G401 (cell line): Measurements from ENCODE around the gene SMIM29. TPM values are rescaled to one million over a fixed set of nuclear protein-coding genes. Genes with fewer than 3 reads are reported as not detected.
"Not testable (repeated sequence)": the region's sequence is repeated elsewhere in the genome, so short reads cannot be mapped to it uniquely, and the experiment has no call there.

Experiments used
- DNase-seq: peaks from one replicate; pipeline ENCODE4 v3.0.0-alpha.2; 2015; ENCODE audit warnings: low spot score
- in situ Hi-C: cut with HindIII; loops from 2 replicates; pipeline ENCODE4 v1.10.0; 2016; ENCODE audit warnings: low sequenced_read_pairs, mixed read lengths
- total RNA-seq: library from RNA; depleted of rRNA; stranded (reverse); fragments of >200 nt; shearing (Covaris generic); gene quantifications from 2 replicates; pipeline ENCODE4 v1.2.3, GENCODE V29; 2014

Gene SMIM29
- total RNA-seq, 1 experiment from 2014 or later = 17.2 TPM

DNA sequence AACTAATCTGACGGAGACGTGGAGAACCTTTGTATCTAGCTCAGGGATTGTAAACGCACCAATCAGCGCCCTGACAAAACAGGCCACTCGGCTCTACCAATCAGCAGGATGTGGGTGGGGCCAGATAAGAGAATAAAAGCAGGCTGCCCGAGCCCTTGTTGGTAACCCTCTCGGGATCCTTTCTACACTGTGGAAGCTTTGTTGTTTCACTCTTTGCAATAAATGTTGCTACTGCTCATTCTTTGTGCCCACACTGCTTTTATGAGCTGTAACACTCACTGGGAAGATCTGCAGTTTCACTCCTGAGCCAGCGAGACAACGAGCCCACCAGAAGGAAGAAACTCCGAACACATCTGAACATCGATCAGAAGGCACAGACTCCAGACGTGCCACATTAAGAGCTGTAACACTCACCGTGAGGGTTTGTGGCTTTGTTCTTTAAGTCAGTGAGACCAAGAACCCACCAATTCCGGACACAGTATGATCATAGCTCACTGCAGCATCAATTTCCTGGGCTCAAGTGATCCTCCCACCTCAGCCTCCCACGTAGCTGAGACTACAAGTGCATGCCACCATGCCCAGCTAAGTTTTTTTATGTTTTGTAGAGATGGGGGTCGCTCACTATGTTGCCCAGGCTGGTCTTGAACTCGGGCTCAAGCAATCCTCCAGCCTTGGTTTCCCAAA is 21.0 kb upstream of the SMIM29 start:
- DNase-seq, in situ Hi-C loops: not testable (repeated sequence)

DNA sequence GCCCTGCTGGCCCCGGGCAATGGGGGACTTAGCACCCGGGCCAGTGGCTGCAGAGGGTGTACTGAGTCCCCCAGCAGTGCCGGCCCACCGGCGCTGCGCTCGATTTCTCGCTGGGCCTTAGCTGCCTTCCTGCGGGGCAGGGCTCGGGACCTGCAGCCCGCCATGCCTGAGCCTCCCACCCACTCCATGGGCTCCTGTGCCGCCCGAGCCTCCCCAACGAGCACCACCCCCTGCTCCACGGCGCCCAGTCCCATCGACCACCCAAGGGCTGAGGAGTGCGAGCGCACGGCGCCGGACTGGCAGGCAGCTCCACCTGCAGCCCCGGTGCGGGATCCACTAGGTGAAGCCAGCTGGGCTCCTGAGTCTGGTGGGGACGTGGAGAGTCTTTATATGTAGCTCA is 20.3 kb upstream of the SMIM29 start:
- in situ Hi-C loops, DNase-seq: not testable (repeated sequence)

DNA sequence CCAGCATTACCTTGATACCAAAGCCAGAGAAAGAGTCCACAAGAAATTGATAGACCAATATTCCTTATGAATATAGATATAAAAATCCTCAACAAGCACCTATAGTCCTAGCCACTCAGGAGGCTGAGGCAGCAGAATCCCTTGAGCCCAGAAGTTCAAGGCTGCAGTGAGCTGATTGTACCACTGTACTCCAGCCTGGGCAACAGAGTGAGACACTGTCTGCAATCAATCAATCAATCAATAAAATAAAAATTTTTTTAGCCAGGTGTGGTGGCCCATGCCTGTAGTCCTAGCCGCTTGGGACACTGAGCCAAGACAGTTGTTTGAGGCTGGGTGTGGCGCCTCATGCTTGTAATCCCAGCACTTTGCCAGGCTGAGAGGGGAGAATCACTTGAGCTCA is 18.9 kb upstream of the SMIM29 start:
- no peak for DNase-seq
- in situ Hi-C loops = no loop called here

DNA sequence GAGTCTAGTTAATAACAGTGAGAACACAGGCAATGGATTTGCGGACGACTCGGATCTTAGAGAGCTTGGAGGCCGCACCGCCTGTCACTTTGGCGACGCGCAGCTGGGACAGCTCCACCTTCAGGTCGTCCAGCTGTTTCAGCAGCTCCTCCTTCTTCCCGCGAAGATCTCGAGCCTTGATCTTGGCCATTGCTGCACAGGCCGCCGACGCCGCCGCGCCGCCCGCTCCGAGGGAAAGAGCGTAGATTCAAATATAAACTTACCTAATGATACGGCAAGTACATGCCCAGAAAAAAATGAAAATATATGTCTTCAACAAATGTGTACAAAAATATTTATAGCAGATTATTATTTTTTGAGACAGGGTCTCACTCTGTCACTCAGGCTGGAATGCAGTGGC is 14.7 kb upstream of the SMIM29 start:
- DNase-seq, in situ Hi-C loops: not testable (repeated sequence)

DNA sequence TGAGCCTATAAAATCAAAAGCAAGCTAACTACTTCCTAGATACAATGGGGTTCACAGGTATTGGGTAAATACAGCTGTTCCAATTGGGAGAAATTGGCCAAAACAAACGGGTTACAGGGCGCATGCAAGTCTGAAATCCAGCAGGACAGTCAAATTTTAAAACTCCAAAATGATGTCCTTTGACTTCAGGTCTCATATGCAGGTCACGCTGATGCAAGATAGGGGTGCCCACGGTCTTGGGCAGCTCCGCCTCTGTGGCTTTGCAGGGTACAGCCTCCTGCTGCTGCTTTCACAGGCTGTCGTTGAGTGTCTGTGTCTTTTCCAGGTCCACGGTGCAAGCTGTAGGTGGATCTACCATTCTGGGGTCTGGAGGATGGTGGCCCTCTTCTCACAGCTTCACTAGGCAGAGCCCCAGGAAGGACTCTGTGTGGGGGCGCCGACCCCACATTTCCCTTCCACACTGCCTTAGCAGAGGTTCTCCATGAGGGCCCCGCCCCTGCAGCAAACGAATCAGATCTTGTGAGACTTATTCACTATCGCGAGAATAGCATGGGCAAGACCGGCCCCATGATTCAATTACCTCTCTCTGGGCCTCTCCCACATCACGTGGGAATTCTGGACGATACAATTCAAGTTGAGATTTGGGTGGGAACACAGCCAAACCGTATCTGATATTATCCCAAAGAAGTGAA is 11.9 kb upstream of the SMIM29 start:
- DNase-seq = no peak
- in situ Hi-C loops = no loop called here

DNA sequence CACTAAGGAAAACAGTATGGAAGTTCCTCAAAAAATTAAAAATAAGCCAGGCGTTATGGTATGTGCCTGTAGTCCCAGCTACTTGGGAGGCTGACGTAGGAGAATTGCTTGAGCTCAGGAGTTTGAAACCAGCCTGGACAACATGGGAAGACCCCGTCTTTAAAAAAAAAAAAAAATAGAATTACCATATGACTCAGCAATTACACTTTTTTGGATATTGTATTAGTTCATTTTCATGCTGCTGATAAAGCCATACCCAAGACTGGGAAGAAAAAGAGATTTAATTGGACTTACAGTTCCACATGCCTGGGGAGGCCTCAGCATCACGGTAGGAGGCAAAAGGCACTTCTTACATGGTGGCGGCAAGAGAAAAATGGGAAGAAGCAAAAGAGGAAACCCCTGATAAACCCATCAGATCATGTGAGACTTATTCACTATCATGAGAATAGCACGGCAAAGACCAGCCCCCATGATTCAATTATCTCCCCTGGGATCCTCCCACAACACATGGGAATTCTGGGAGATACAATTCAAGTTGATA is 10.8 kb upstream of the SMIM29 start:
- in situ Hi-C loops = no loop called here
- DNase-seq = no peak

DNA sequence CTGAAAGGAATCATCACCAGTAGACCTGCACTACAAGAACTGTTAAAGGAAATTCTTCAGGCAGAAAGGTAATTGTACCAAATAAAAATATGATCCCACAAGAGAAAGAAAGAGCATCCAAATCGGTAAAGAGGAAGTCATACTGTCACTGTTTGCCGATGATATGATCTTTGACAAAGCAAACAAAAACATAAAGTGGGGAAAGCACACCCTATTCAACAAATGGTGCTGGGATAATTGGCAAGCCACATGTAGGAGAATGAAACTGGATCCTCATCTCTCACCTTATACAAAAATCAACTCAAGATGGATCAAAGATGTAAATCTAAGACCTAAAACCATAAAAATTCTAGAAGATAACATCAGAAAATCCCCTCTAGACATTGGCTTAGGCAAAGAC is 3.6 kb upstream of the SMIM29 start:
- DNase-seq, in situ Hi-C loops: not testable (repeated sequence)

DNA sequence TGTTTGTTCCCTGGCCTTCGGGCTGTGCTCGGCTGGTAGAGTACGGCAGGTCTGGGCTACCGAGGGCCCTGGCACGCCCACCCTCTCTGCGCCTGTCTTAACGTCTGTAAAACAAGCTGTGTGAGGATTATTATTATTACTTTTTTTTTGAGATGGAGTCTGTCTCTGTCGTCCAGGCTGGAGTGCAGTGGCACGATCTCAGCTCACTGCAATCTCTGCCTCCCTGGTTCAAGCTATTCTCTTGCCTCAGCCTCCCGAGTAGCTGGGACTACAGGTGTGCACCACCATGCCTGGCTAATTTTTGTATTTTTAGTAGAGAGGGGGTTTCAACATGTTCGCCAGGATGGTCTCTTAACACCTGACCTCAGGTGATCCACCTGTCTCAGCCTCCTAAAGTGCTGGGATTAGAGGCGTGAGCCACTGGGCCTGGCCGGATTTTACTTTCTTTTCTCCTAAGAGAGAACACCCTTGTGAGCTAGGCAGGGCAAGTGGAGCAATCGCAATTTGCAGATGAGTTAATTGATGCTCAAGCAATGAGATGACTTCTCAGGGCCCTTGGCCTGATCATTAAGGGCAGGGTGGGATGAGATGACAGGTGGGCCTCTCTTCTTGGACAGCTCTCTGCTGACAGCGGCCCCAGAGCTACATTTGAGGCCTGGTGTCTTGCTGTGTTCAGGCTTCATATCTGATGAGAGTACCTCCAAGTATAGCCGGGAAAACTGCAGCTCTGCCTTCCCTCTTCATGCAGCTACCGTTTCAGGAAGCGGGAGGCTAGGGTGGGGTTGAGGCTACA is 859 bp upstream of the SMIM29 start:
- in situ Hi-C loops = no loop called here
- DNase-seq = no peak

DNA sequence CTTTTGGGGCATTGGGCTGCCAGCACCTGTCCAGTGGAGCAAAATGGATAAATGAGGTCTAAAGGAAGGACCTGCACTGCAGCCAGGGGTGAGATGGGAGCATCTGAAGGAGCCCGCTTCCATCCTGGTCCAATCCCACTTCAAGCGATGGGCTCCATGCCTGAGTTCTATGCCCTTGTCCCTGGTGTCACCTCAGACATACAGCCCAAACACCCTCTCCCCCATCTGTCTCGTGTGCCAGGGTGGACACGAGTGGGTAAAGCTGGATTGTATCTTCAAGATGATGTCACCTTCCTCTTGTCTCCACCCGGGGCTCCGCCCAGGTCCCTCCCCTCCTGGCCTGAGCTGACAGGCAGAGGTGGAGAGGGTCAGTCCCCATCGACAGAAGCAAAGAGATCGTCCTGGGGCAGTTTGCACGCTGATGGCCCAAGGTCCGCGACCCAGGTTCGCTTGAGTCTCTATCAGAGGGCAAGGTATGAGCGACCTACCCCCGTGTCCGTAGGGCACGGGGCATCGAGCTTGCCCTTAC is 544 bp downstream of the SMIM29 start:
- in situ Hi-C loops = no loop called here
- DNase-seq = peak; percentile 73

DNA sequence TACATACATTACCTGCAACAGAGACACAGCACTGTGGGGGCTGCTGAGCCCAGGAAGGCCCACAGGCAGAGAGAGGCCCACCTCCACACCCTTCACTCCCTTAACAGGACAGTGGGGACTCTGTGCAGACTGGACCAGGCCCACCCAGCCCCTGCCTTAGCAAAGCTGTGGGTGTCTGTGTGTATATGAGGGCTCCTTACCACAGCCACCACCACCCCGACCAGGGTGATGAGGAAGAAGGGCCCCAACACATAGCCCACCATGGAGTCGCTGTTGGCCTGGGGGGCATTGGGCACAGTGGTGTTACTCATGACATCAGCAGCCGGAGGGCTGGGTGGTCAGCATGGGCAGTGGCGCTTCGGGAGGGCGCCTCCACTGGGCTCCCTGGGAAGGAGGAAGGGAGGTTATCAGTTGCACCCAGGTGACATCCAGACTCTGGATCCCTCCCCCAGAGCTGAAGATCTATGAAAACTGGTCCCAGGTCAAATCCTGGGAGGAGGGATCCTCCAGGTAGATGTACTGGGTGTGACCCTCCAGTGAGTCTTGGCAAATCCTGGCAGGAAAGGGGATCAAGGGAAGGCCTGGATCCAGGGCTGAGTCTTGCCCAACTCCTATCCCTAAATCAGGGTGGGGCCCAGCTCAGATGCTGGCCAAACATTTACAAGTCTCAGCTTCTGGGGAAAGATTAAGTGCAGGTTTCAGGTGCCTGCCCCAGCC is 1.2 kb downstream of the SMIM29 start:
- in situ Hi-C loops = no loop called here
- DNase-seq = no peak

DNA sequence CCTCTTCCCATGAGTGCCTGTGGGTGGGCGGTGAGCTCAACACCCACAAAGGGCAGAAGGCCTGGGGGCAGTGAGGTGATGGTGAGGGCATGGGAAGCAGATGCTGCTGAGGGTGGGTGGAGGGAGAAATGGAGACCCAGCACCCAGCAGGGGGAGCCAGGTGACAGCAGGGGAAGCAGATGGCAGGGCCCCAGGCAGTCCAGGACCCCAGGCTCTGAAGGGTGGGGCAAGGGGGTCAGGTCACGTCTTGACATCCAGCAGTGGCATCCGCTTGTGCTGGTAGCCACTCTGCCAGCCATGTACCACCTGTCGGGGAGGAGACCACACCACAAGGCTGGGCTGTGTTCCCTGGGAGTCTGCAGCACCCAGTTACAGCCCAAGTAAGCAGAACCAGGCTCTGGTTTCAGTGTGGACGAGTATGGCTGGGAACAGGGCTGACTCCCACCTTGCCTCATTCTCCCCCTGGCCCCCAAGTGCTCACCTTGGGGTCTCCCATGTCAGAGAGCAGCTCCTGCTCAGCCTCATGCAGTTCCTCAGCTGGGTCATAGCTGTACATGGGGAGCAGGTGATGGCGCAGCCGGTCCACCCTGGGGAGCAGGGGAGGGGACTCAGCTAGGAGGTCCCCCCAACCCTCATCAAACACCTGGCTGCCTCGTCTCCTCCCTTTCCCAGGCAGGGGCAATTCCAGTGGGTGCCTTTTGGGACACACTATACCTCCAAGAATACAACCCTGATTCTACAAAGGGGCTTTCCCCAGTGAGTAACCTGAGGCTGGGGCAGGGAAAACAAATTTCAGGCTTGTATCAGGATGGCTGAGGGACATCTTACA is 2.0 kb downstream of the SMIM29 start:
- DNase-seq = no peak
- in situ Hi-C loops = no loop called here

DNA sequence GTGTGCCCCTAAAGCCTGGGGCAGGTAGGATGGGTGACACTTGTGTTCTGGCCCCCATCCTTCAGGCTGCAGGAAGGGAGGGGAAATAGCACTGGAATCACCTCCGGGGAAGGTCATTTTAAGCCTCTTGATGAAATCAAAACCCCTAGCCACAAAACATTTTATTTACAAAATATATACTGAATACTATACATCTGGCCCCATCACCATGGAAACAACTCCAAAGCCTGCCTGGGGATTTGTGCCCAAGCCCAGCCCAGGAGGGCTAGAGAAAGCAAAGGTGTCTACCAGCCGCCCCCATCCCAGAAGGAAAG is 2.6 kb downstream of the SMIM29 start:
- no peak for DNase-seq
- in situ Hi-C loops = no loop called here

DNA sequence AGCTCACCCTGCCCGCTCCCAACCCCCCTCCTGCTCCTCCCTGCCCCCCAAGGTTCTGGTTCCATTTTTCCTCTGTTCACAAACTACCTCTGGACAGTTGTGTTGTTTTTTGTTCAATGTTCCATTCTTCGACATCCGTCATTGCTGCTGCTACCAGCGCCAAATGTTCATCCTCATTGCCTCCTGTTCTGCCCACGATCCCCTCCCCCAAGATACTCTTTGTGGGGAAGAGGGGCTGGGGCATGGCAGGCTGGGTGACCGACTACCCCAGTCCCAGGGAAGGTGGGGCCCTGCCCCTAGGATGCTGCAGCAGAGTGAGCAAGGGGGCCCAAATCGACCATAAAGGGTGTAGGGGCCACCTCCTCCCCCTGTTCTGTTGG is 3.1 kb downstream of the SMIM29 start:
- DNase-seq, in situ Hi-C loops: not testable (repeated sequence)

DNA sequence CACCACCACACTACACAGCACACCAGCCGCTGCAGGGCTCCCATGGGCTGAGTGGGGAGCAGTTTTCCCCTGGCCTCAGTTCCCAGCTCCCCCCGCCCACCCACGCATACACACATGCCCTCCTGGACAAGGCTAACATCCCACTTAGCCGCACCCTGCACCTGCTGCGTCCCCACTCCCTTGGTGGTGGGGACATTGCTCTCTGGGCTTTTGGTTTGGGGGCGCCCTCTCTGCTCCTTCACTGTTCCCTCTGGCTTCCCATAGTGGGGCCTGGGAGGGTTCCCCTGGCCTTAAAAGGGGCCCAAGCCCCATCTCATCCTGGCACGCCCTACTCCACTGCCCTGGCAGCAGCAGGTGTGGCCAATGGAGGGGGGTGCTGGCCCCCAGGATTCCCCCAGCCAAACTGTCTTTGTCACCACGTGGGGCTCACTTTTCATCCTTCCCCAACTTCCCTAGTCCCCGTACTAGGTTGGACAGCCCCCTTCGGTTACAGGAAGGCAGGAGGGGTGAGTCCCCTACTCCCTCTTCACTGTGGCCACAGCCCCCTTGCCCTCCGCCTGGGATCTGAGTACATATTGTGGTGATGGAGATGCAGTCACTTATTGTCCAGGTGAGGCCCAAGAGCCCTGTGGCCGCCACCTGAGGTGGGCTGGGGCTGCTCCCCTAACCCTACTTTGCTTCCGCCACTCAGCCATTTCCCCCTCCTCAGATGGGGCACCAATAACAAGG is 3.6 kb downstream of the SMIM29 start:
- DNase-seq, in situ Hi-C loops: not testable (repeated sequence)

DNA sequence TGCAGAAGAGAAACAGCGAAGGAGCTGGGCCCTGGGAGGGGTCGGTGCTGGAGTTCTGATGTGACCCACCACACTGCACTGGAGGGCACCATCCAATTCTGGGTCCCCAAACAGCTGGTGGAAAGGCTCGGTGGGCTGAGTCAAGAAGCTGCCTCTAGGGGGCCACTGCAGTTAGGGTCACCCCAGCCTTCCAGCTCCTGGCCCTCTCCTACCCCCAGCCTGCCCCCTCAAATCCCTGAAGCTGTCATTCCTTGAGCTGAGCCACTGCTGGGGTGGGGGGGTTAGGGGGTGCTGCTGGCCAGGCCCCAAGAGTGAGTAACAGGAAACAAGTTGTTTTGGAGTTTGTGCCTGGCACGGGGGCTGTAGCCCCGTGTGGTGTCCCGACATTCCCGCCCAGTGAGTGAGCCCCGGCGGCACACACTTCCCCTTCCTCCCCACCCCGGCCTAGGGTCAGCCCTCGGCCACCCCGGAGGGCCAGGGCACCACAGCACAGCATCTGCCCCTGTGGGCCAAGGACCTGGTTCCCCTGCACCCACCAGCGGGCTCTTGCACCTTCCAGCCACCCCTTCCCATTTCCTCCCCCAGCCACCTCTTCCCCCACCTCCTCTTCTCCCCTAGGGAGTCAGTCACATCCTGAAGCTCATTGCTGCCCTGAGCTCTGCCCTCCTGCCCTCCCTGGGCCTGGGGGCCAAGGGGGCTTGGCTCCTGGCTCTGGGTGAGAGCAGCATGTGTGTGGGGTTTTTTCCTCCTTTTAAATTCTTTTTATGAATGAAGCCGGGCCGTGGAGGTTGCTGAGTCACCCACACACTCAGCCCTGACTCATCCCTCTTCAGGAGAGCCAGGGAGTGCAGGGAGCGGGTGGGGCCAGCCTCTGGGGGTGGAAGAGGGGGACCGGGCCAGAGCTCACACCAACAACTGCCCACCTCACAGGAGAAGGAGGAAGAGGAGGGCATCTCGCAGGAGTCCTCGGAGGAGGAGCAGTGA is 4.6 kb downstream of the SMIM29 start:
- in situ Hi-C loops = no loop called here
- no peak for DNase-seq

DNA sequence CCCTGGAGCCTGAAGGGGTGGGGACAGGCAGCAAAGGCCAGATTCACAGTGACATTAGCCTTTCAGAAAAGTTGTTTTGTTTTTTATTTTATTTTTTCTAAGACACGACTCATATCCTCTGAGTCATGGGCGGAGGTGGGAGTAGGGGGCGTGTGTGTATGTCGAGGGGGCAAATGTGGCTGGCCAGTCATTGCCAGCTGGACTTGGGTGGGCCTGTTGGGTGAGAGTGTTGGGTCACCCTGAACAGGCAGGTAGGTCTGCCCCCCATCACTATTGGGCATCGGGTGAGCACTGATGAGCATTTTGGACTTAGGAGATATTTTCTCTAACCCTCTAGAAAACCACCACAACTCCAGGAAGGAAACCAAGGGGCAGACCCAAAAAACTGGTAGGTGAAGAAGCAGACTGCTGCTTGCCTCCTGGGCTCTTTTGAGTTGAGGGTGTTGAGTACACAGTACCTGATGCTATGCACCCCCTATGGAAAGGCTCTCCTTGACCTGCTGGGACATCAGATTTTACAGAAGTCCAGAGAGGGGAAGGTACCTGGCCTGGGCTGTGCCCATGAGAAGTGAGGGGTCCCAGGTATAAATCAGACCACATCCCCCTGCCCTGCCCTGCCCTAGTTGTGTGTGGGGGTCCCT is 5.6 kb downstream of the SMIM29 start:
- in situ Hi-C loops = no loop called here
- DNase-seq = no peak
